ENCODE results near the gene P2RY6. TPM values are rescaled to one million over a fixed set of nuclear protein-coding genes. Genes with fewer than 3 reads are reported as not detected.

P2RY6 gene
- total and polyA plus RNA-seq, 7 donors, result 1.2 to 5.5 (median 2.5) TPM; not detected in 1

- Histone ChIP-seq H3K4me1 (peaks cover 0 to 98% (median 95%) of the 10 kb centered on the region in 4 donors), H3K36me3 (no peaks in the 10 kb centered on the region), H3K27me3 (no peaks in the 10 kb centered on the region), H3K4me3 (no peak overlapping the region), H3K9me3 (no peaks in the 10 kb centered on the region), H3K27ac (peak overlapping the region; percentile 94 to 100 (median 98))
- TF ChIP-seq POLR2AphosphoS5 (IDR thresholded peaks at IDR 0.05), result no peak
- TF ChIP-seq POLR2A (IDR thresholded peaks at IDR 0.05), result no peak
- TF ChIP-seq CTCF (IDR thresholded peaks at IDR 0.05), result no peak
- TF ChIP-seq EP300 (IDR thresholded peaks at IDR 0.05), result no peak
- WGBS, 2 donors, result 68 to 82% methylated on average over 10 of the region's 10 CpGs
- DNase-seq, result no peak
- intact Hi-C loops (cut with DNase I), result no loop called here
These were observed 55.0 kb downstream of the P2RY6 start for GRCh38 chr11:73326929-73327811.

GRCh38 chr11:73327812-73328364 is 55.8 kb downstream of the P2RY6 start:
- H3K4me1 ChIP-seq, result peaks cover 0 to 98% (median 95%) of the 10 kb centered on the region in 4 donors
- H3K4me3 ChIP-seq, result no peak overlapping the region
- intact Hi-C loops (cut with DNase I), result no loop called here
- DNase-seq, result no peak
- H3K27ac ChIP-seq, result peak overlapping the region; percentile 94 to 100 (median 98)
- WGBS, 2 donors, result 71 to 83% methylated on average over 4 of the region's 4 CpGs
- H3K9me3 ChIP-seq, result no peaks in the 10 kb centered on the region
- TF ChIP-seq CTCF (IDR thresholded peaks at IDR 0.05) (no peak), EP300 (IDR thresholded peaks at IDR 0.05) (no peak), POLR2AphosphoS5 (IDR thresholded peaks at IDR 0.05) (no peak), POLR2A (IDR thresholded peaks at IDR 0.05) (no peak)
- no peaks in the 10 kb centered on the region for H3K27me3 ChIP-seq
- no peaks in the 10 kb centered on the region for H3K36me3 ChIP-seq

- Histone ChIP-seq H3K4me3 (no peak overlapping the region), H3K27ac (peak overlapping the region; percentile 77 to 90 (median 81)), H3K9me3 (no peaks in the 10 kb centered on the region), H3K27me3 (no peaks in the 10 kb centered on the region), H3K36me3 (no peaks in the 10 kb centered on the region), H3K4me1 (peaks cover 0 to 98% (median 93%) of the 10 kb centered on the region in 4 donors)
- intact Hi-C loops (cut with DNase I), result loop anchor here (10.0 kb wide), 1 partner anchor 696 kb away; no protein-coding TSS in a partner anchor
- TF ChIP-seq EP300 (IDR thresholded peaks at IDR 0.05) (no peak), POLR2AphosphoS5 (IDR thresholded peaks at IDR 0.05) (no peak), CTCF (IDR thresholded peaks at IDR 0.05) (peak; percentile 9 to 36 (median 22))
- 77 to 78% methylated on average over 3 of the region's 3 CpGs for WGBS, 2 donors
- no peak for DNase-seq
These were observed 58.5 kb downstream of the P2RY6 start for GRCh38 chr11:73330569-73331093.

GRCh38 chr11:73331138-73331916 is 59.2 kb downstream of the P2RY6 start:
- 60 to 75% methylated on average over 4 of the region's 4 CpGs for WGBS, 2 donors
- H3K4me1 ChIP-seq, result peaks cover 0 to 95% (median 88%) of the 10 kb centered on the region in 4 donors
- no peak overlapping the region for H3K4me3 ChIP-seq
- peak overlapping the region; percentile 77 to 90 (median 81) for H3K27ac ChIP-seq
- TF ChIP-seq CTCF (IDR thresholded peaks at IDR 0.05), result no peak
- no peak for TF ChIP-seq POLR2AphosphoS5 (IDR thresholded peaks at IDR 0.05)
- TF ChIP-seq POLR2A (IDR thresholded peaks at IDR 0.05), result no peak
- no peak for TF ChIP-seq EP300 (IDR thresholded peaks at IDR 0.05)
- H3K36me3 ChIP-seq, result no peaks in the 10 kb centered on the region
- no peaks in the 10 kb centered on the region for H3K9me3 ChIP-seq
- intact Hi-C loops (cut with DNase I), result loop anchor here (10.0 kb wide), 1 partner anchor 697 kb away; no protein-coding TSS in a partner anchor
- DNase-seq, result no peak
- H3K27me3 ChIP-seq, result no peaks in the 10 kb centered on the region
